Measurements from ENCODE around the gene RPS5.

GRCh38 chr19:58439576-58440554, 52.8 kb downstream of the RPS5 start, which contains the start of gene ZNF132:
- TF ChIP-seq GATA3 (IDR thresholded peaks at IDR 0.05; ENCODE audit: low read depth, low read length) (no peak), GATA2 (IDR thresholded peaks at IDR 0.05; ENCODE audit: low read depth, low read length) (no peak)

Measured in SH-SY5Y (cell line).